HEK293 (cell line): Measurements from ENCODE around the gene LIPA.

ENCODE experiments used
- CTCF ChIA-PET: fragments of 350-600 bp; formaldehyde crosslinking; extraction: SDS; loops from one replicate; lab custom pipeline; 2021; ENCODE audit warnings: antibody characterized with exemption; lab: Yijun Ruan, JAX
- POLR2A ChIA-PET: fragments of 300-600 bp; formaldehyde crosslinking; extraction: SDS; loops from one replicate; lab custom pipeline; 2020; ENCODE audit warnings: antibody characterized with exemption, inconsistent platforms; lab: Yijun Ruan, JAX
- H3K27ac ChIP-seq: fragments of 200-500 bp; sonication (Bioruptor generic); 2 replicates; pipeline ENCODE4 v1.5.1; 2014; ENCODE audit warnings: low read depth, low read length, control low read depth, inconsistent platforms; ENCODE audit errors: extremely low read depth
- H3K36me3 ChIP-seq, 2 experiments: fragments of 200-500 bp in 1 of 2; sonication (Bioruptor generic) in 1 of 2; 1 replicate in 1 of 2; 2 replicates in 1 of 2; pipeline ENCODE4 v1.5.1; 2014 to 2017; ENCODE audit warnings: inconsistent platforms in 2 of 2, low read length in 2 of 2; ENCODE audit not compliant: control insufficient read depth in 2 of 2, insufficient read depth in 1 of 2
- H3K4me1 ChIP-seq: fragments of 200-500 bp; sonication (Bioruptor generic); 2 replicates; pipeline ENCODE4 v1.5.1; 2014; ENCODE audit warnings: mild to moderate bottlenecking, low read length, inconsistent platforms; ENCODE audit not compliant: control insufficient read depth, insufficient read depth
- H3K4me3 ChIP-seq: 2 replicates; pipeline ENCODE4 v1.5.1; 2011; ENCODE audit warnings: low read depth, mild to moderate bottlenecking, control low read depth, low read length, moderate library complexity
- H3K9me3 ChIP-seq: fragments of 200-500 bp; sonication (Bioruptor generic); 2 replicates; pipeline ENCODE4 v1.5.1; 2014; ENCODE audit warnings: low read depth, low read length, inconsistent platforms; ENCODE audit not compliant: control insufficient read depth, insufficient read depth
- HOXA7 ChIP-seq: sonication (generic); formaldehyde crosslinking; IDR thresholded peaks from 2 replicates; pipeline ENCODE4 v1.8.1; 2022; ENCODE audit warnings: missing genetic modification reagents, borderline replicate concordance
- WT1 ChIP-seq: fragments of 450-650 bp; formaldehyde crosslinking; IDR thresholded peaks from 2 replicates; pipeline ENCODE4 v1.5.1; 2016; ENCODE audit warnings: missing biosample characterization, missing genetic modification characterization
- ZNF146 ChIP-seq: fragments of 450-650 bp; formaldehyde crosslinking; IDR thresholded peaks from 2 replicates; pipeline ENCODE4 v1.5.1; 2016; ENCODE audit warnings: missing biosample characterization, missing genetic modification characterization
- ZNF16 ChIP-seq: fragments of 450-650 bp; formaldehyde crosslinking; IDR thresholded peaks from 2 replicates; pipeline ENCODE4 v1.5.1; 2016; ENCODE audit warnings: low read depth, missing biosample characterization, missing genetic modification characterization
- ZNF169 ChIP-seq: fragments of 450-650 bp; formaldehyde crosslinking; IDR thresholded peaks from 2 replicates; pipeline ENCODE4 v1.5.1; 2016; ENCODE audit warnings: missing biosample characterization, missing genetic modification characterization
- ZNF211 ChIP-seq: fragments of 450-650 bp; formaldehyde crosslinking; IDR thresholded peaks from 2 replicates; pipeline ENCODE4 v1.5.1; 2016; ENCODE audit warnings: low read depth, missing biosample characterization, missing genetic modification characterization
- ZNF221 ChIP-seq: fragments of 450-650 bp; formaldehyde crosslinking; IDR thresholded peaks from 2 replicates; pipeline ENCODE4 v1.5.1; 2017; ENCODE audit warnings: missing biosample characterization, missing genetic modification characterization, borderline replicate concordance
- ZNF350 ChIP-seq: fragments of 450-650 bp; formaldehyde crosslinking; IDR thresholded peaks from 2 replicates; pipeline ENCODE4 v1.5.0; 2017; ENCODE audit warnings: missing biosample characterization, mild to moderate bottlenecking, missing genetic modification characterization
- ZNF416 ChIP-seq: fragments of 450-650 bp; formaldehyde crosslinking; IDR thresholded peaks from 2 replicates; pipeline ENCODE4 v1.5.1; 2016; ENCODE audit warnings: missing biosample characterization, missing genetic modification characterization
- ZNF423 ChIP-seq: fragments of 450-650 bp; formaldehyde crosslinking; IDR thresholded peaks from 2 replicates; pipeline ENCODE4 v1.5.1; 2016; ENCODE audit warnings: missing biosample characterization, missing genetic modification characterization
- ZNF501 ChIP-seq: fragments of 450-650 bp; formaldehyde crosslinking; IDR thresholded peaks from 2 replicates; pipeline ENCODE4 v1.5.1; 2016; ENCODE audit warnings: missing biosample characterization, missing genetic modification characterization
- ZNF510 ChIP-seq: fragments of 450-650 bp; formaldehyde crosslinking; IDR thresholded peaks from 2 replicates; pipeline ENCODE4 v1.5.1; 2018; ENCODE audit warnings: mild to moderate bottlenecking, missing genetic modification characterization, missing biosample characterization; ENCODE audit not compliant: insufficient replicate concordance
- ZNF555 ChIP-seq: fragments of 450-650 bp; formaldehyde crosslinking; conservative IDR thresholded peaks from 2 replicates; pipeline ENCODE4 v1.5.1; 2017; ENCODE audit warnings: missing biosample characterization, mild to moderate bottlenecking, missing genetic modification characterization, inconsistent platforms
- ZNF624 ChIP-seq: fragments of 450-650 bp; formaldehyde crosslinking; IDR thresholded peaks from 2 replicates; pipeline ENCODE4 v1.5.1; 2017; ENCODE audit warnings: missing biosample characterization, missing genetic modification characterization
- ZNF660 ChIP-seq: fragments of 450-650 bp; IDR thresholded peaks from 2 replicates; pipeline ENCODE4 v1.5.1; 2018; ENCODE audit warnings: missing biosample characterization, mild to moderate bottlenecking, missing genetic modification characterization
- ZNF76 ChIP-seq: fragments of 450-650 bp; formaldehyde crosslinking; IDR thresholded peaks from 2 replicates; pipeline ENCODE4; 2016; ENCODE audit warnings: low read depth, missing biosample characterization, missing genetic modification characterization, borderline replicate concordance
- ZNF777 ChIP-seq: fragments of 450-650 bp; formaldehyde crosslinking; IDR thresholded peaks from 2 replicates; pipeline ENCODE4 v1.5.1; 2017; ENCODE audit warnings: missing biosample characterization, missing genetic modification characterization, borderline replicate concordance

The LIPA gene

GRCh38 chr10:89165923-89166322, 85.7 kb downstream of the LIPA start (continued):
- TF ChIP-seq ZNF146 (tag by site-specific recombination) (no peak), HOXA7 (CRISPR knock-in tag) (no peak), WT1 (tag by site-specific recombination) (no peak), ZNF555 (tag by site-specific recombination) (no peak), ZNF501 (tag by site-specific recombination) (no peak)
- TF ChIP-seq, all 188 proteins: peak for 0

- TF ChIP-seq ZNF221 (tag by site-specific recombination) (no peak), ZNF169 (tag by site-specific recombination) (no peak), ZNF211 (tag by site-specific recombination) (no peak), ZNF350 (tag by site-specific recombination) (no peak), ZNF510 (no peak), ZNF777 (no peak)
- ChIA-PET CTCF (interaction anchor here (0.6 to 0.8 kb wide), 3 partner anchors 11 to 225 kb away, joined by 3 to 4 read pairs (median 3); no protein-coding TSS in a partner anchor), POLR2A (interaction anchor here (0.6 kb wide), 1 partner anchor 228 kb away, joined by 3 read pairs; the partner anchor contains the start of gene IFIT1)
- no peaks in the 10 kb centered on the region for H3K9me3 ChIP-seq
- H3K4me3 ChIP-seq, result no peak overlapping the region
- no peaks in the 10 kb centered on the region for H3K4me1 ChIP-seq
- no peaks in the 10 kb centered on the region for H3K36me3 ChIP-seq
- no peak overlapping the region for H3K27ac ChIP-seq
Observed at GRCh38 chr10:89164920-89165319, 86.7 kb downstream of the LIPA start.

DNA sequence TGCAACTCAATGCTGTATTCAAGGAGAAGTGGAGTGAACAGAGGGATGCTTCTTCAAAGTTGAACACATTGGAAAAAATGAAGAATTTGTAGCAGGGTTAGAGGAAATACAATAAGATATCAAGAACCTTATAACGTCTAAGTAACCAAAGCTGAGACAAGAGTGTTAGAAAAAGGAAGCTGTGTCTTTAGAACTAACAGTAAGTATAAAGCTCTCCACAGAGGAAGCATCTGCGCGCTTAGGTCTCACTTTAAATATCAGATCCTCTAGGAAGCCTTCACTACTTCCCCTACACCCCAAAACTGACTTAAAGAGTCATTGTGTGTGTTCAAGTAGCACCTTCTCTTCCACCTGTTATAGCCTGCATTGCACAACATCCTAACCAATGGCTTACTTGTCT, 87.5 kb downstream of the LIPA start:
- Histone ChIP-seq H3K9me3 (no peaks in the 10 kb centered on the region), H3K4me1 (no peaks in the 10 kb centered on the region), H3K27ac (no peak overlapping the region), H3K4me3 (no peak overlapping the region), H3K36me3 (no peaks in the 10 kb centered on the region)
- TF ChIP-seq ZNF416 (tag by site-specific recombination), result no peak
- no peak for TF ChIP-seq ZNF660 (tag by site-specific recombination)
- no peak for TF ChIP-seq ZNF624
- TF ChIP-seq ZNF76 (tag by site-specific recombination), result no peak
- no peak for TF ChIP-seq ZNF16 (tag by site-specific recombination)
- TF ChIP-seq ZNF423 (tag by site-specific recombination), result no peak
- ChIA-PET CTCF (interaction anchor here (0.5 to 1.5 kb wide), 4 partner anchors 20 to 1315 kb away, joined by 3 to 4 read pairs (median 4); no protein-coding TSS in a partner anchor), POLR2A (interaction anchor here (0.6 kb wide), 1 partner anchor 228 kb away, joined by 3 read pairs; the partner anchor contains the start of gene IFIT1)
